PFSK-1 (cell line): ENCODE measurements around the gene XRCC3.

Experiments used
- POLR2AphosphoS5 ChIP-seq: IDR thresholded peaks from 2 replicates; pipeline ENCODE4 v1.6.1; 2012; ENCODE audit warnings: low read depth, mild to moderate bottlenecking, control low read depth, low read length, moderate library complexity
- SIN3A ChIP-seq: IDR thresholded peaks from 2 replicates; pipeline ENCODE4 v1.6.1; 2012; ENCODE audit warnings: mild to moderate bottlenecking, low read length, moderate library complexity, borderline replicate concordance; ENCODE audit not compliant: insufficient read depth
- TAF1 ChIP-seq: IDR thresholded peaks from 2 replicates; pipeline ENCODE4 v1.6.1; 2012; ENCODE audit warnings: low read length, control low read depth, borderline replicate concordance; ENCODE audit not compliant: insufficient read depth
- TF ChIP-seq, protein P1 (sequence below), 2 experiments: IDR thresholded peaks; 2 replicates each; pipeline versions ENCODE4 v1.6.1 to v1.8.0; 2011 to 2012; ENCODE audit warnings: low read depth in 2 of 2, low read length in 2 of 2, control low read depth in 1 of 2, inconsistent platforms in 1 of 2, mild to moderate bottlenecking in 1 of 2, moderate library complexity in 1 of 2; ENCODE audit not compliant: insufficient read depth in 1 of 2

- no peak for TF ChIP-seq TAF1
- no peak for TF ChIP-seq POLR2AphosphoS5
- TF ChIP-seq, protein P1, sequence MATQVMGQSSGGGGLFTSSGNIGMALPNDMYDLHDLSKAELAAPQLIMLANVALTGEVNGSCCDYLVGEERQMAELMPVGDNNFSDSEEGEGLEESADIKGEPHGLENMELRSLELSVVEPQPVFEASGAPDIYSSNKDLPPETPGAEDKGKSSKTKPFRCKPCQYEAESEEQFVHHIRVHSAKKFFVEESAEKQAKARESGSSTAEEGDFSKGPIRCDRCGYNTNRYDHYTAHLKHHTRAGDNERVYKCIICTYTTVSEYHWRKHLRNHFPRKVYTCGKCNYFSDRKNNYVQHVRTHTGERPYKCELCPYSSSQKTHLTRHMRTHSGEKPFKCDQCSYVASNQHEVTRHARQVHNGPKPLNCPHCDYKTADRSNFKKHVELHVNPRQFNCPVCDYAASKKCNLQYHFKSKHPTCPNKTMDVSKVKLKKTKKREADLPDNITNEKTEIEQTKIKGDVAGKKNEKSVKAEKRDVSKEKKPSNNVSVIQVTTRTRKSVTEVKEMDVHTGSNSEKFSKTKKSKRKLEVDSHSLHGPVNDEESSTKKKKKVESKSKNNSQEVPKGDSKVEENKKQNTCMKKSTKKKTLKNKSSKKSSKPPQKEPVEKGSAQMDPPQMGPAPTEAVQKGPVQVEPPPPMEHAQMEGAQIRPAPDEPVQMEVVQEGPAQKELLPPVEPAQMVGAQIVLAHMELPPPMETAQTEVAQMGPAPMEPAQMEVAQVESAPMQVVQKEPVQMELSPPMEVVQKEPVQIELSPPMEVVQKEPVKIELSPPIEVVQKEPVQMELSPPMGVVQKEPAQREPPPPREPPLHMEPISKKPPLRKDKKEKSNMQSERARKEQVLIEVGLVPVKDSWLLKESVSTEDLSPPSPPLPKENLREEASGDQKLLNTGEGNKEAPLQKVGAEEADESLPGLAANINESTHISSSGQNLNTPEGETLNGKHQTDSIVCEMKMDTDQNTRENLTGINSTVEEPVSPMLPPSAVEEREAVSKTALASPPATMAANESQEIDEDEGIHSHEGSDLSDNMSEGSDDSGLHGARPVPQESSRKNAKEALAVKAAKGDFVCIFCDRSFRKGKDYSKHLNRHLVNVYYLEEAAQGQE (IDR thresholded peaks at IDR 0.05; ENCODE audit: insufficient read depth in 1 of 2, low read depth in 2 of 2, low read length in 2 of 2) = no peak
- TF ChIP-seq SIN3A = no peak
Observed at GRCh38 chr14:103728721-103729120, 13.5 kb upstream of the XRCC3 start.
